K562 (cell line): Measurements from ENCODE around the gene HMGA1. TPM values are rescaled to one million over a fixed set of nuclear protein-coding genes. Genes with fewer than 3 reads are reported as not detected.

ENCODE experiments used
- ARID3B ChIP-seq: fragments of 250-450 bp; sonication (Bioruptor Pico); IDR thresholded peaks from 2 replicates; pipeline ENCODE4 v1.4.0; 2020; ENCODE audit warnings: borderline replicate concordance
- BCOR ChIP-seq: fragments of 450-650 bp; IDR thresholded peaks from 2 replicates; pipeline ENCODE4 v1.6.1; 2016
- E2F1 ChIP-seq: sonication (generic); formaldehyde crosslinking; IDR thresholded peaks from 2 replicates; pipeline ENCODE4 v1.8.1; 2023; ENCODE audit warnings: mild to moderate bottlenecking, missing genetic modification reagents, moderate library complexity
- EGR1 ChIP-seq: fragments of 450-650 bp; conservative IDR thresholded peaks from 2 replicates; pipeline ENCODE4 v1.6.1; 2017; ENCODE audit warnings: mild to moderate bottlenecking
- ETS2 ChIP-seq: IDR thresholded peaks from 2 replicates; pipeline ENCODE4 v1.6.1; 2016; ENCODE audit warnings: borderline replicate concordance, missing genetic modification characterization, mild to moderate bottlenecking, moderate library complexity, missing compliant biosample characterization; ENCODE audit not compliant: poor library complexity, severe bottlenecking
- HDAC6 ChIP-seq: IDR thresholded peaks from 2 replicates; pipeline ENCODE4 v1.6.1; 2012; ENCODE audit warnings: low read depth, mild to moderate bottlenecking, control low read depth, inconsistent platforms, low read length, moderate library complexity
- HDAC8 ChIP-seq: fragments of 450-650 bp; IDR thresholded peaks from 2 replicates; pipeline ENCODE4 v1.6.1; 2016; ENCODE audit warnings: mild to moderate bottlenecking, missing genetic modification characterization, moderate library complexity, missing compliant biosample characterization
- KLF13 ChIP-seq: fragments of 450-650 bp; IDR thresholded peaks from 2 replicates; pipeline ENCODE4 v1.6.1; 2016; ENCODE audit warnings: missing genetic modification characterization, low read depth, mild to moderate bottlenecking, missing compliant biosample characterization, moderate library complexity, borderline replicate concordance
- LARP7 ChIP-seq: fragments of 450-650 bp; IDR thresholded peaks from 2 replicates; pipeline ENCODE4 v1.6.1; 2016
- LEF1 ChIP-seq: fragments of 450-650 bp; IDR thresholded peaks from 2 replicates; pipeline ENCODE4 v1.6.1; 2016; ENCODE audit warnings: mild to moderate bottlenecking
- NFYB ChIP-seq: IDR thresholded peaks from 2 replicates; pipeline ENCODE4 v1.6.1; 2011; ENCODE audit warnings: mild to moderate bottlenecking, moderate library complexity; ENCODE audit not compliant: insufficient read length; ENCODE audit errors: extremely low read depth
- RUNX1 ChIP-seq: sonication (generic); IDR thresholded peaks from 2 replicates; pipeline ENCODE4 v1.6.1; 2016; ENCODE audit warnings: antibody characterized with exemption, low read depth
- SAFB ChIP-seq: fragments of 200-400 bp; formaldehyde crosslinking; IDR thresholded peaks from 2 replicates; pipeline ENCODE4 v1.6.1; 2017; ENCODE audit warnings: low read depth, low read length, borderline replicate concordance
- SAP30 ChIP-seq: fragments of 200-600 bp; sonication (generic); IDR thresholded peaks from 2 replicates; pipeline ENCODE4 v1.6.1; 2012; ENCODE audit warnings: borderline replicate concordance, low read depth, mild to moderate bottlenecking, moderate library complexity, low read length, control low read depth, inconsistent platforms; ENCODE audit not compliant: insufficient read depth, poor library complexity, severe bottlenecking
- SRSF9 ChIP-seq: fragments of 200-400 bp; formaldehyde crosslinking; IDR thresholded peaks from 2 replicates; pipeline ENCODE4 v1.6.1; 2017; ENCODE audit warnings: low read depth, low read length, borderline replicate concordance
- TEAD4 ChIP-seq, 2 experiments: sonication (generic) in 1 of 2; formaldehyde crosslinking in 1 of 2; IDR thresholded peaks; 2 replicates each; pipeline versions ENCODE4 v1.6.1 to v1.8.0; 2012 to 2022; ENCODE audit warnings: borderline replicate concordance in 1 of 2, inconsistent platforms in 1 of 2, low read length in 1 of 2, mild to moderate bottlenecking in 1 of 2, missing genetic modification reagents in 1 of 2
- ZNF398 ChIP-seq: fragments of 250-450 bp; sonication (Bioruptor Pico); IDR thresholded peaks from 2 replicates; pipeline ENCODE4 v1.8.0; 2021; ENCODE audit warnings: moderate library complexity, mild to moderate bottlenecking, inconsistent platforms
- polyA plus RNA-seq, 8 experiments: library from polyadenylated mRNA; depleted of rRNA in 4 of 8; stranded (reverse) in 5 of 8; unstranded in 3 of 8; fragments of >200 nt; fragmentation: Nextera tagmentation in 2 of 8; fragmentation: Illumina TruSeq in 1 of 8; extraction: Ambion mirVana in 2 of 8; extraction: Trizol in 1 of 8; gene quantifications; 2 replicates each; pipeline versions ENCODE4 v1.2.1 to v1.2.3, GENCODE V29; 2011 to 2014; ENCODE audit warnings: inconsistent platforms in 1 of 8, missing spikeins in 1 of 8
- total RNA-seq, 7 experiments: library from RNA; depleted of rRNA in 6 of 7; stranded (reverse); fragments of >200 nt in 6 of 7; fragmentation: Illumina TruSeq in 2 of 7; extraction: Trizol in 2 of 7; gene quantifications; 2 replicates each; pipeline versions ENCODE4 v1.2.1 to v1.2.3, GENCODE V29; 2011 to 2021; ENCODE audit warnings: low replicate concordance in 1 of 7
- TF ChIP-seq, protein P1 (sequence below): fragments of 250-450 bp; sonication (Bioruptor Pico); IDR thresholded peaks from 2 replicates; pipeline ENCODE4 v1.4.0; 2020; ENCODE audit warnings: mild to moderate bottlenecking
- TF ChIP-seq, protein P2 (sequence below): fragments of 250-450 bp; sonication (Bioruptor Pico); IDR thresholded peaks from 2 replicates; pipeline ENCODE4 v1.8.0; 2022; ENCODE audit warnings: inconsistent platforms

Gene HMGA1
- total and polyA plus RNA-seq, 9 of the 15 experiments (the other 6 are each of a cell fraction or from before 2014, with no cell fraction given), result 27.8 to 1,947 (median 594) TPM

DNA sequence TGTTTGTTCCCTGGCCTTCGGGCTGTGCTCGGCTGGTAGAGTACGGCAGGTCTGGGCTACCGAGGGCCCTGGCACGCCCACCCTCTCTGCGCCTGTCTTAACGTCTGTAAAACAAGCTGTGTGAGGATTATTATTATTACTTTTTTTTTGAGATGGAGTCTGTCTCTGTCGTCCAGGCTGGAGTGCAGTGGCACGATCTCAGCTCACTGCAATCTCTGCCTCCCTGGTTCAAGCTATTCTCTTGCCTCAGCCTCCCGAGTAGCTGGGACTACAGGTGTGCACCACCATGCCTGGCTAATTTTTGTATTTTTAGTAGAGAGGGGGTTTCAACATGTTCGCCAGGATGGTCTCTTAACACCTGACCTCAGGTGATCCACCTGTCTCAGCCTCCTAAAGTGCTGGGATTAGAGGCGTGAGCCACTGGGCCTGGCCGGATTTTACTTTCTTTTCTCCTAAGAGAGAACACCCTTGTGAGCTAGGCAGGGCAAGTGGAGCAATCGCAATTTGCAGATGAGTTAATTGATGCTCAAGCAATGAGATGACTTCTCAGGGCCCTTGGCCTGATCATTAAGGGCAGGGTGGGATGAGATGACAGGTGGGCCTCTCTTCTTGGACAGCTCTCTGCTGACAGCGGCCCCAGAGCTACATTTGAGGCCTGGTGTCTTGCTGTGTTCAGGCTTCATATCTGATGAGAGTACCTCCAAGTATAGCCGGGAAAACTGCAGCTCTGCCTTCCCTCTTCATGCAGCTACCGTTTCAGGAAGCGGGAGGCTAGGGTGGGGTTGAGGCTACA lies 13.0 kb downstream of the HMGA1 start (continued):
- TF ChIP-seq NFYB, result no peak
- TF ChIP-seq, protein P1, sequence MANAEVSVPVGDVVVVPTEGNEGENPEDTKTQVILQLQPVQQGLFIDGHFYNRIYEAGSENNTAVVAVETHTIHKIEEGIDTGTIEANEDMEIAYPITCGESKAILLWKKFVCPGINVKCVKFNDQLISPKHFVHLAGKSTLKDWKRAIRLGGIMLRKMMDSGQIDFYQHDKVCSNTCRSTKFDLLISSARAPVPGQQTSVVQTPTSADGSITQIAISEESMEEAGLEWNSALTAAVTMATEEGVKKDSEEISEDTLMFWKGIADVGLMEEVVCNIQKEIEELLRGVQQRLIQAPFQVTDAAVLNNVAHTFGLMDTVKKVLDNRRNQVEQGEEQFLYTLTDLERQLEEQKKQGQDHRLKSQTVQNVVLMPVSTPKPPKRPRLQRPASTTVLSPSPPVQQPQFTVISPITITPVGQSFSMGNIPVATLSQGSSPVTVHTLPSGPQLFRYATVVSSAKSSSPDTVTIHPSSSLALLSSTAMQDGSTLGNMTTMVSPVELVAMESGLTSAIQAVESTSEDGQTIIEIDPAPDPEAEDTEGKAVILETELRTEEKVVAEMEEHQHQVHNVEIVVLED (CRISPR knock-in tag), result no peak
- TF ChIP-seq, protein P2, sequence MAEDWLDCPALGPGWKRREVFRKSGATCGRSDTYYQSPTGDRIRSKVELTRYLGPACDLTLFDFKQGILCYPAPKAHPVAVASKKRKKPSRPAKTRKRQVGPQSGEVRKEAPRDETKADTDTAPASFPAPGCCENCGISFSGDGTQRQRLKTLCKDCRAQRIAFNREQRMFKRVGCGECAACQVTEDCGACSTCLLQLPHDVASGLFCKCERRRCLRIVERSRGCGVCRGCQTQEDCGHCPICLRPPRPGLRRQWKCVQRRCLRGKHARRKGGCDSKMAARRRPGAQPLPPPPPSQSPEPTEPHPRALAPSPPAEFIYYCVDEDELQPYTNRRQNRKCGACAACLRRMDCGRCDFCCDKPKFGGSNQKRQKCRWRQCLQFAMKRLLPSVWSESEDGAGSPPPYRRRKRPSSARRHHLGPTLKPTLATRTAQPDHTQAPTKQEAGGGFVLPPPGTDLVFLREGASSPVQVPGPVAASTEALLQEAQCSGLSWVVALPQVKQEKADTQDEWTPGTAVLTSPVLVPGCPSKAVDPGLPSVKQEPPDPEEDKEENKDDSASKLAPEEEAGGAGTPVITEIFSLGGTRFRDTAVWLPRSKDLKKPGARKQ (CRISPR knock-in tag), result no peak
- TF ChIP-seq ZNF398 (CRISPR knock-in tag), result no peak
- no peak for TF ChIP-seq KLF13 (tag)
- no peak for TF ChIP-seq LARP7
- TF ChIP-seq HDAC6, result no peak
- TF ChIP-seq E2F1 (CRISPR knock-in tag), result no peak
- no peak for TF ChIP-seq LEF1
- TF ChIP-seq TEAD4 (IDR thresholded peaks at IDR 0.05; ENCODE audit: low read length), result no peak
- TF ChIP-seq TEAD4 (CRISPR knock-in tag; IDR thresholded peaks at IDR 0.05; ENCODE audit: borderline replicate concordance), result no peak
- TF ChIP-seq SAP30, result no peak
- no peak for TF ChIP-seq ETS2 (tag)
- no peak for TF ChIP-seq SRSF9
- no peak for TF ChIP-seq SAFB
- no peak for TF ChIP-seq EGR1
- TF ChIP-seq ARID3B (CRISPR knock-in tag), result no peak
- no peak for TF ChIP-seq HDAC8
- peak; percentile 87; the same call in 1 of the 2 replicates for TF ChIP-seq BCOR
- no peak for TF ChIP-seq RUNX1
